DMS114 treated with DMSO at 0.1 percent for 48 hours (cell line): ENCODE results near the gene TMEM140.
"Not testable (repeated sequence)": the region's sequence is repeated elsewhere in the genome, so short reads cannot be mapped to it uniquely, and the experiment has no call there.

ENCODE experiments used
- DNase-seq: peaks from one replicate; lab custom pipeline; 2025; ENCODE audit not compliant: unreplicated experiment; lab: John Stamatoyannopoulos, UW

TMEM140 gene

DNA sequence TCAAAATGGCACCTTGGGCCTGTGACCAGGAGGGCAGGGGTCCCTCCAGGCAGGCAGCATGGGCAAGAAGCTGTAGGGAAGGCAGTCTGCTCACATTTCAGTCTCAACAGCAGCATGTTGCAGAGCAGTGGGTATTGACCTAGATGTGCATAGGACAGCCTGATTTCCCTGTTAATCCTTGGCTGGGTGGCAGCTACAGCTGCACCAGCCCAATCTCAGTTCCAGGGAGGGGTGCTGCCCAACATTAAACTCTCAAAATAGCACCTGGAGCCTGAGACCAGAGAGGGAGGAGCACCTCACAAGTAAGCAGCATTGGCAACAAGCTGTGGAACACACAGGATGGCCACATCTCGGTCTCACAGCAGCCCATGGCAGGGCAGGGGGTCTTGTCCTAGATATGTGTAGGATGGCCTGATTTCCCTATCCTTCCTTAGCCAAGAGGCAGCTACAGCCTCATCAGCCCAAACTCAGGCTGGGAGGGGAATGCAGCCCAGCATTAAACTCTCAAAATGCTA is 10.3 kb downstream of the TMEM140 start:
- DNase-seq: no peak

GRCh38 chr7:135158874-135159273 is 11.0 kb downstream of the TMEM140 start:
- DNase-seq: no peak

DNA sequence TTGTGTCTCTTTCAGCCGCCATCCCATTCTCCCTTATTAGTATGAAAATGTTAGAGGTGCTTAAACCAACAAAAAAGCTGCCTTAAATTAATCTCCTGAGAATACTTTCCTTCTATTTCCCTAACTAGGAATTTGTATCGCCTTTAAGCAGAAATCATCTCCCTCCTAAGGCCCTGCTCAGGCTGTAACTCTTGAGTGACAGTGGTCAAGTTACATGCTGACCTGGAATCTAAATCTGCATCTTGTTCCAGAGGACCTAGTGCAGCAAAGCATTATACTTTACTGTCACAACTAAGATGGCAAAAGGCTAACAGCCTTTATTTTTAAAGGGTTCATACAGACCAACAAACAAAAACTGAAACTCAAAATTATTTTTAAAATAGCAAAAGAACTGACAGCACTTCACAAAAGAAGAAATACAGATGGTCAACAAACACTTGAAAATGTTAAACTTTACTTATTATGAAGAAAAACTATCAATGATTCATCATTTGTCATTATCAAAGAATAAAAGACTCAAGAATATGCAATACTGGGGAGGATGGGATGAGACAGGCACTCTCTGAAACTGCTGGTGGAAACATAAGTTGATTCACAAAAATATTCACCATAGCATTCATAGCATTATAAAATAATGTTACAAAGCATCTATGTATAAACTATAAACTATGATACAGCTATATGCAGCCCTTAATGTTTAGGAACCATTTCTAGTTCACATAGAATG is 11.7 kb downstream of the TMEM140 start:
- no peak for DNase-seq

DNA sequence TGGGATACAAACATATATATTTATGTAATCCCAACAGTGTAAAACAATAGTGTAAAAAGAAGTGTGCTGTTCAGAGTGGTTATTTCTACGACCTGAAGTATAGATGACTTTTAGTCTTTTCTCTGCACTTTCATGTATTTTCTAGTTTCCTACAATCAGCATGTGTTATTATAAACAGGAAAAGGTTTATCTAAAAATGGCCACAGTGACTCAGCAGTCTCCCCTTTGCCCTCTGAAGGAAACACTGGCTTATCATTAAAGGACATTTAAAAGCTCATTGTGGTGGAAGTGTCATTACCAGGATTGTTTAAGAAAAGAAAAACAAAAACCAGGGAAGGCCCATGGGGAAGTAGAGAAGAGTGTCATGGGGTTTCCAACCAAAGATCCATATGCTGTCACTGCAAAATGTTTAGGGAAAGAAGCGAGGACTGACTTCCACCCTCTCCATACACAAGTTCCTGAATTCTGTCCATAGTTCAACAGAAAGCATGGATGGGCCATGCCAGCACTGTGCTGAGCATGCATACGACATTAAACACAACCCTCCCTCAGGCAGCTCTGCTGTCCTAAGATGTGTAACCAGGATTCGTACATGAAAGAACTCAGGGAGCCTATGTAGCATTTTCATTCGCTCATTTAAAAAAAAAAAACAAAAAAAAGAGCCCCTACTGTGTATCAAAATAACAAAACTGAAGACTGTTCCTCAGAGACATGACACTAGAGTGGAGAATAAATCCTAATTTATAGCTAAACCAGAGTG is 12.4 kb downstream of the TMEM140 start:
- DNase-seq: no peak

DNA sequence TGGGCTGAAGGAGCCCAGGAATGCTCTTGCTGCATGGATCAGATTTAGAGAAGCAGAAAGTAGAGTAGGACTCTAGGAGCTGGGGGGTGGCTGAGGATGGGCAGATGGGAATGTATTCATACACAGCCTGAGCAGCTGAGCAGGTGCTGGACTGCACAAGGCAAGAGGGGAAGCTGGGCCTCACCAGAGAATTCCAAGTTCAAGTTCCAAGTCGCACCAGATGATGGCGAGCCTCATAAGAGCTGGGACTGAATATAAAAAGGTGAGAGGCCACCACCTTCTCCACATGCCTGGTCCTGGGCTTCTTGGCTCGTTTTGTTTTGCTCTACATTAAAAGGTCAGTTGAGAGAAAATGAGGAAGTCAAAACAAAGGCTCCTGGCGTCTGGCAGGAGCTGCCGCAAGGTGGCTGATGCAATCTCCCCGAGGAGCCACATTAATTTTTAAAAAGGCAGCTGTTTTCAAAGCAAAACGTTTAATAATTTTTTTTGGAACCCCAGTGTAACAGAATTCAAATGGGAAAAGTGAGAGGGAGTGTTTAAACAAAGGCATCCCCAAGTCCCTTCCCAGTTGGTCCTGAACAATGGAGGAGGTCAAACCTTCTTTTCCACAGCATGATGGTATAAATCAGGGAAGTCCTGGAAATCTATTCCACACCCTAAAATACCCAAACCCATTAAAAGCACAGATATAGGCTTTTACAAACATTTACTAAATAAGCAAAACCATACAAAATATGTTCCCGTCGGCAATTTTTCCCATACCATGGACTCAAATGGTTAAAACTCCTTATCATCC is 13.2 kb downstream of the TMEM140 start:
- DNase-seq: no peak

DNA sequence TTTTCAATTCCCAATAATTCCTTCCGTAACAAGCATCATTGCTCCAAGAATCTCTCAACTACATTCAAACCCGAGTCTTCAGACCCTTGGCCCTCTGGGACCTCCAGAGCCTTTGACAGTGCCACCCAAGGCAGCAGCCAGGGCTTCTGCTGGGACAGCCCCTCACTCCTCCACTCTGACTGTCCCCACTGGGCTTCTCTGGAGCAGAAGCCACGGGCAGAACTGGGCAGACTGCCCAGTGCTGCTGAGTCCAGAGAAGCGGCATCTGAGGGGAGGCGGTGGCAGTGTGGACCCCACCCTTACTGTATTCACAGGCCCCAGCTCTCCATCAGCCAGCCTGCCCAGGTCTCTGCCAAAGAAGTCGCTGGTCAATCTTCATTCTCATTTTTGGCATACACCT is 13.8 kb downstream of the TMEM140 start:
- DNase-seq: no peak

GRCh38 chr7:135162382-135163001 is 14.6 kb downstream of the TMEM140 start:
- no peak for DNase-seq

DNA sequence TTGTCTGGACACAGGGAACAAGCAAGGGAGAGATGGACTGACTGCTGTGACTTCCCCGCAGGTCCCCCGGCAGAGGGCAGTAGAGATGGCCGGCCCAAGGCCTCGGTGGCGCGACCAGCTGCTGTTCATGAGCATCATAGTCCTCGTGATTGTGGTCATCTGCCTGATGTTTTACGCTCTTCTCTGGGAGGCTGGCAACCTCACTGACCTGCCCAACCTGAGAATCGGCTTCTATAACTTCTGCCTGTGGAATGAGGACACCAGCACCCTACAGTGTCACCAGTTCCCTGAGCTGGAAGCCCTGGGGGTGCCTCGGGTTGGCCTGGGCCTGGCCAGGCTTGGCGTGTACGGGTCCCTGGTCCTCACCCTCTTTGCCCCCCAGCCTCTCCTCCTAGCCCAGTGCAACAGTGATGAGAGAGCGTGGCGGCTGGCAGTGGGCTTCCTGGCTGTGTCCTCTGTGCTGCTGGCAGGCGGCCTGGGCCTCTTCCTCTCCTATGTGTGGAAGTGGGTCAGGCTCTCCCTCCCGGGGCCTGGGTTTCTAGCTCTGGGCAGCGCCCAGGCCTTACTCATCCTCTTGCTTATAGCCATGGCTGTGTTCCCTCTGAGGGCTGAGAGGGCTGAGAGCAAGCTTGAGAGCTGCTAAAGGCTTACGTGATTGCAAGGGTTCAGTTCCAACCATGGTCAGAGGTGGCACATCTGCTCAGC is 16.6 kb downstream of the TMEM140 start:
- DNase-seq: no peak

GRCh38 chr7:135165862-135166261 is 18.0 kb downstream of the TMEM140 start:
- no peak for DNase-seq

- DNase-seq: no peak
These were observed 18.6 kb downstream of the TMEM140 start for GRCh38 chr7:135166338-135166990.

- no peak for DNase-seq
These were observed 19.6 kb downstream of the TMEM140 start for GRCh38 chr7:135167365-135167917.

DNA sequence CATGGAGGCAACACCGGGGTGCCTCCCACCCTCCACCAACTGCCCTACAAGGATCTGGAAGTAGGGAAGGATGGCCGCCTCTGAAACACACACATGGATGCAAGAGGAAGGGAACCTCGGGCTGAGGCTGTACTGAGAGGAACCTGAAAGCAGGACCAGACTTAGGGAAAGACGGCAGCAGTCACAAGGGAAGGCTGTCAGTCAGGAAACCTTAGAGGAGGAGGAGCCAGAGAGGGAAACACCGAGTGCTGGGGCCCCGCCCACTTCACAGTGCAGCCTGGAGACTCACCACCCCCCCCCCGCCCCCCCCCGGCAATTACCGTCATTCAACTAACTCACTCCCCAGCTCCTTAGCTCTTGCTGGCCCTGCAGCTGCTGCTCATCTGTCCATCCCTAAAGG is 20.1 kb downstream of the TMEM140 start:
- DNase-seq: no peak

- DNase-seq: no peak
These were observed 20.7 kb downstream of the TMEM140 start for GRCh38 chr7:135168489-135169140.

- no peak for DNase-seq
These were observed 21.5 kb downstream of the TMEM140 start for GRCh38 chr7:135169141-135169963.

DNA sequence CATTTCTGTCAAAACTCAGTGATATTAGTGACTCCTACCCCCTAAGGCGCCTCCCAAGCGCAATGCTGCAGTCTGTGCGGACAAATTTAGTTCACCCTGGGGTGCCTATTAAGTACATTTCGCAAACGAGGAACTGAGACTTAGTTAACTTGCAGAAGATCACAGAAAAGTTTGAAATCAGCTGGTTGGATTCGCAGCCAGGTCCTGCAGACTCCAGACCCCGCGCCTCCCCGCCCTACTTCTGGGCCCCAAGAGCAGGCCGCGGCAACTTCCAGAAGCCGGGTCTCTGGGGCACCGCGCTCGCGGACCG is 22.0 kb downstream of the TMEM140 start:
- DNase-seq: no peak

DNA sequence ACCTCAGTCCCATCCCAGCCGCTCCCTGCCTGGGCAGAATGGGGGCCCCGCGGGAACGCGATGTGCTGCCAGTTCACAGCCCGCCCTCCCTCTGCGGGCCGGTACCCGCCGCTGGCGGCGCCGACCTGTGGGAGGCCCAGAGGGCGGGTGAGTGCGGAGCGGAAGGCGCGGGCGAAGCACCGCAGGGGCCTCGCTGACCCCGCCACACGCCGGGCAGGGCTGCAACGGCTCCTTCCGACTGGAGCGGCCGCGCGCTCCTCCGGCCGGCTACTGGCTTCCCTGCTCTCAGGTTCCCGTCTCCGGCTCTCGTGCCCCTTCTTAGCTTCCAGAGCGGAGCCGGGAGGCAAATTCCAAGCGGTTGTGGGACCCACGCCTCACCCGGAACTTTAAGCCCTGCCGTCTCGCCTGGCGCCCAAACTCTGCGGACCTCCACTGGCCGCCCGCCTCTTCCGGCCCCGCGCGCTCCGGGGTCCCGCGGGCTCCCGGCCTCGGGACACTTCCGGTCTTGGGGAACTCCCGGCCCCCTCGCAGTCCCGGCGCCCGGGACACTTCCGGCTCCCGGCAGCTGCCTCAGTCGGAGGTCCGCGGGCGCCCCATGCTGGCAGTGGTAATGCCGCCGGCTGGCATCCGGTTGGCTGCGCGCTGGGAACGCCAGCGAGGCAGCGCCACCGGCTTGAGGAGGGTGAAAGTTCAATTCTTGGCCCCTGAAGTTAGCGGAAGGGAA is 22.6 kb downstream of the TMEM140 start, which contains the start of gene CYREN:
CYREN (minus strand) TSS at position 434 of the 724 bp plus-strand sequence. CDS start 1,785 bp downstream, outside the sequence.
- DNase-seq: peak; percentile 81

- DNase-seq: not testable (repeated sequence)
These were observed 23.2 kb downstream of the TMEM140 start for GRCh38 chr7:135170998-135171481.
